GM21619 (cell line): ENCODE results near the gene UQCRC1.

Experiments used
- ATAC-seq: cut with Tn5 transposase; IDR thresholded peaks from one replicate; pipeline ENCODE4 v1.9.1; 2021; ENCODE audit not compliant: unreplicated experiment

The UQCRC1 gene

DNA sequence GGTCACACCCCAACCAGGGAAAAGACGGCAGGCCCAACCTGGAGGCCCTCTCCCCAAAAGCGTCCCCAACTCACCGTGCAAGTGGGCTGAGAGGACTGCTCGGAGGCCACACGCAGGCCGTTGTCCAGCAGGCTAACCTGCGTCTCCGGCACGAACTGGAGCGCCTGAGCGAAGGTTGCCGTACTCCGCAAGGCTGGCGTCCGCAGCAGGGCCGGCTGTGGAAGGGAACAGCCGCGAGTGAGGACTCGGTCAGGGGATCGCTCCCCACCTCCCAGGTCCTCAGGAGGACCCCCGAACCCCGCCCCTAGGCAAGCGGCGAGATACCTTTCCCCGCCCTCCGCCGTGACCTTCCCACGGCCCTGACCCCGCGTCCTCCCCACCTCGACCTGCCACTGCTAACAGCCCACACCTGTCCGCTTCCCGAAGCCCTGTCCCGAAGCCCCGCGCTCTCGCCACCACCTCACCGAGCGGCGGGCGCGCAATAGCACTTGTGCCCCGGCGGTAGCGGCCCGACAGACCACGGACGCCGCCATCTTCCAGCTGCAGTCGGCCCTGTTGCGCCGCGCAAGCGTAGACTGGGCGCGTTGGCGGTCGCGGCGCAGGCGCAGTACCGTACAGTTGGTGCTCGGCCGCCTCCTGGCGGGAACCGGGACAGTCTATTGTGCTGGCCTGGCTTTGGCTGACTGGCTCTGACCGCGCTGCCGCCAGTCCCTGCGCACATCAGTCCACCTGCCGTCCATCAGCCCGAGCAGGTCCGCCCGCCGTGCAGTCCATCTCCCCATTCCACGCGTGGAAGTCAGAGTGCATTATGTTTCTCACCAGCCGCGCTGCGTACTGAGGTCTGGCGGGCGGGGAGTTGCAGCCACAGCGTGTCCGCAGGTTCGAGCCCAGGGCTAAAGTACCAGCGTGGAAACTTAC lies at the start of gene UQCRC1:
Gene UQCRC1, minus strand, starts transcription at position 559 of the 918 bp plus-strand sequence. Its CDS starts 26 bp downstream, at position 533.
- peak; percentile 96 for ATAC-seq

DNA sequence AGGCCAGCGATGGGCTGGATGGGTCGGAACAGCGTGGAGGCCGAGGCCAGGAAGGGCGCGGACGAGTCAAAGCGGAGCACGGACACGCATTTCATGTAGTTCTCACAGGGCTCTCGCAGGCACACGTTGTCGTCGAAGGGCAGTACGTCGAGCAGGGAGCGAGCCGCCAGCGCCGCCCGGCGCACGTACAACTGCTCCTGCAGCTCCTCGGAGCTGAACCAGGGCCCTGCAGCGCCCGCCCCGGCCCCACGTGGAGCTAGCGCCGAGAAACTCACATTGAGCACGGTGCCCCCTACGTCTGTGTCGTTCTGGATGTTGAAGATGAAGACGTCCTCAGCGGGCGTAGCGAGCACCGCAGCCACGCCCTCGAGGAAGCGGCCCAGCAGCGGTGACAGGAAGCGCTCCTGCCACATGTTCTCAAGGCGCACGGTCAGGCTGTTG lies 47.4 kb upstream of the UQCRC1 start:
- no peak for ATAC-seq

DNA sequence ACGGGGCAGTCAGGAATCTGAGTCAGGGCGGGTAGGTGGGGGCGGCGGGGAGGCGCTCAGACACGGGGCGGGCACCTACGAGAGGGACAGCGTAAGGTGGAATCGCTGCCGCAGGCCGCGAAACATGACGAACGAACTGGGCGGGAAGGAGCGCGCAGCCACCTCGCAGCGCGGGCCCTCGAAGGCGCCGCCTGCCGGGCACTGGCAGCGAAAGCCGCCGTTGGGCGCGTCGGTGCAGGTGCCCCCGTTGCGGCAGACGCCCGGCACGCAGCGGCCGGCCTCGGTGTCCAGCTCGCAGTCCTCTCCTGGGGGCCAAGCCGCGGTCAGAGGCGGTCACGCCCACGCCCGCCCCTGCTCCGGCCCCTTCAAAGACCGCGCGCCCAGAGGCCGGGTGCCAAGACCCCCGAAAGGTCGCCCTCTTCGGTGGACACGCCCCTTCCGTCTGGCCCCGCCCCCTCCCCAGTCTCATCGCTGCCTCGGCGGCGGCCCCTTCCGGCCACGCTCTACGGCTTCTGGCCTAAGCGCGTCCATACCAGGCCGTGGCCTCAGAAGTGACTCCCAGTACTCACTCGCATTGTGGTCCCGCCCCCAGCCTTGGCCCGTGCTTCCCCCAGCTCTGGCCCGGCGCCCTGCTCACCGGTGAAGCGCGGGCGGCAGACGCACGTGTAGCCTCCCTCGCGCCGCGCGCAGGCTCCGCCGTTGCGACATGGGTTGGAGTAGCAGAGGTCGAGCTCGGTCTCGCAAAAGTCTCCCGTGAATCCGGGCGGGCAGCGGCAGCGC lies 46.8 kb upstream of the UQCRC1 start:
- peak; percentile 54 for ATAC-seq

GRCh38 chr3:48655606-48656005 lies 46.2 kb upstream of the UQCRC1 start:
- ATAC-seq: no peak

GRCh38 chr3:48655063-48655462 lies 45.6 kb upstream of the UQCRC1 start:
- no peak for ATAC-seq

- ATAC-seq: no peak
Measured at GRCh38 chr3:48652923-48653715, 43.7 kb upstream of the UQCRC1 start.

DNA sequence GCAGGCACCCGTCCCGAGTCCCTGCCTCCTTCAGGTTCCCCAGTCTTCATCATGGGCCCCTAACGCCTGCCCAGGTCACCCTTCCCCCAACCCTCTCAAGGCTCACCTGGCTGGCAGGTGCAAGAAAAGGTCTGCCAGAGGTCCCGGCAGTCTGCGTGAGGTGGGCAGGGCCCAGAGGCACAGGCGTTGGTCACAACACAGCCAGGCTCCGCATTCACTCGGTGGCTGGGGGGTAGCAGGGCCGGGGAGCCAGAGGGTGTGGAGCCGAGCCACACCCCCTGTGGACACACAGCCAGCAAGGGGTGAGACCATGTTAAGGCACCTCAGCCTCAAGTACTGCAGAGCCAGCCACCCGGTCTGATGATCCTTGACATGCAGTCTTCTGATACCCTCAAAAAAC lies 42.3 kb upstream of the UQCRC1 start:
- no peak for ATAC-seq

GRCh38 chr3:48650723-48651122 lies 41.3 kb upstream of the UQCRC1 start:
- ATAC-seq: no peak

- no peak for ATAC-seq
Measured at GRCh38 chr3:48648188-48648850, 38.9 kb upstream of the UQCRC1 start.

- ATAC-seq: no peak
Measured at GRCh38 chr3:48647714-48648113, 38.3 kb upstream of the UQCRC1 start.

- no peak for ATAC-seq
Measured at GRCh38 chr3:48644898-48645760, 35.7 kb upstream of the UQCRC1 start.

DNA sequence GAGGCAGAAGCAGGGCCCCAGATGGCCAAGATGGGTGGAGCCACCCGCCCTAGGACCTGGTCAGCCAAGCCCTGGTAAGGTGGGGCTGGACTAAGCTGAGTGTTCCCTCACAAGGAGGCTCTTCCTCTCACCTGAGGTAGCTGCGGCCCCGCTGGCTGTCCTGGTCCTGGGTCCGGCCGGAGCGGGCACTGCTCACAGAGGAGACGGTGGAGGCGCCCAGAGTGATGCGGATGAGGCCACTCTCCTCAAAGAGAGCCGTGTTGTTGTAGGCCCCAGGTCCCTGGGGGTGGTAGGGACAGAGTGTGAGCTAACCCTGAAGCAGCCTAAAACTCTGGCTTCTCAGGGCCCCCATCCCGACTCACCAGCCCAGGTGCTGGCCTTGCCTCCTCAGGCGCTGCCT lies 33.2 kb upstream of the UQCRC1 start:
- no peak for ATAC-seq

DNA sequence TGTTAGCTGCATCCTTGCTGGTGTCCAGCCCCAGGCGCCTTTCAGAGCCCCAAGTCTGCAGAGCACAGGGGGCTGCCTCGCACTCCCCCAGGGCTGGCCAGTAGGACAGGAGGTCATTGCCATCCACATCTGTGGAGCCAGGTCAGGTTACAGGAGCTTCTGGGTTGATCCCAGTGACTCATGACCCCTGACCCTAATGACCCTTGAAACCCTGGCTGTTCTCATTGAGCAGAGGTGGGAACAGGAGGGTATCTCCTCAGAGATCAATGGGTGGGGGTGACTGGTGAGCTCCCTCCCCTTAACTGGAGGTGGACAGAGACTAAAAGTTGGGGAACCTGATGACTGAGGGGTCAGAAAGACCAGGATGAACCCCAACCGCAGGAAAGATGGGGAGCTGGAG lies 31.9 kb upstream of the UQCRC1 start:
- no peak for ATAC-seq

- no peak for ATAC-seq
Measured at GRCh38 chr3:48639944-48640606, 30.6 kb upstream of the UQCRC1 start.

- no peak for ATAC-seq
Measured at GRCh38 chr3:48637305-48637704, 27.9 kb upstream of the UQCRC1 start.

DNA sequence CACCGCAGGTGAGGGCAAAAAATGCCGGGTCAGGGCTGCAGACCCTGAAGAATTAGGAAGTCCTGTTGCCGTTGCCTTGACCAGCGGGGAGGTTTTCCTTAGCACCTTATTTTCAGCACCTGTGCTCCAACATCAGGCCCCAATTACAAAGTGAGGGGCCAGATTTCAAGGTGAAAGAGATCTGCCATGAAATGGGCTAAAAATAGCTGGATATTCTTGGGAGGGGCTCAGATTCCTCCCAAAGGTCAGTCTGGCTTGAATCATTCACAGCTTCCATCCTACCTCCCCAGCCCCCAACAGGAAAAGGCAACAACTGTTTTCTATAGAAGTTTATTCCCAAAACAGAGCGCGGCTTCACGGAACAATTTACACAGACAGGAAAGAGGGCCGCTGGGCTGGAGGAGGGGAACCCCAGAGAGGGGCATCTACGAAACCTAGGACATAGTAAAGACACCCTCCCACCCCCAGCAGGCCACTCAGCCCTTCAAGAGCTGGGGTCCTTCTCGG lies 26.8 kb upstream of the UQCRC1 start:
- ATAC-seq: no peak

DNA sequence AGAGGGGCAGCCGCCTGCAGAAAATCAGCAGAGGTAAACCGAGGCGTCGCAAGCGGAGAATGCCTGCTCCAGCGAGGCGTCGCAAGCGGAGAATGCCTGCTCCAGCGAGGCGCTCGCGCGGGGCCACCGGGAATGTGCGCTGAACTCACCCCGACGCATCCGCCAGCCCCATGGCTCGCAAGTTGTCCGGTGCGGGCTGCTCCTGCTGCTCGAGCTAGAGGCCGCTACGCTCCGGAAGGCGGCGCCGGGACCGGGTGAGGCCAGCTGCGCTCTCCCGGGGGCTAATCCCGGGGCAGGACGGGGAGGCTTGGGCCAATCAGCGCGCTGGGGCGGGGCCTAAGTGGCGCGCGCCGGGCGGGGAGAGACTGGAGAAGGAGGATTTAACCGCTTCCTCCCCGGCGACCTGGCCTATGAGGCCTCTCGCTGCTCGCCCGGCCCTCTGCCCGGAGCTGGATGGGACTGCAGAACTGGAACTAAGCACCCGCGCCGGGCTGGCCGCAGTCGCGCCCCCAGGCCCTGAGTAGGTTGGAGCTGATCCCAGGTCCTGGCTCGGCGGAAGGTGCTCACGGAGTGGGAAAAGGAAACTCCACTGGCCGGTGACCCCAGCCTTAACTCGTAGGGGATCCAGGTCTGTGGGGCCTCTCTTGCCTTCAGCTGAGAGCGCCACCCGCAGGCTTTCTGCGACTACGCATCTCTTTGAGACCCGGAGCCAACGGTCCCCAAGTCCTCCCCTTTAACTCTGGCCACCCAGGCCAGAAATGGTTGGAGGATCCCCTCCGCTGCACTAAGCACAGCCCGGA lies 26.0 kb upstream of the UQCRC1 start, which contains the start of gene SLC26A6:
Gene SLC26A6, minus strand, starts transcription at position 240 of the 800 bp plus-strand sequence. Its CDS starts 68 bp downstream, at position 172.
- peak; percentile 84 for ATAC-seq

DNA sequence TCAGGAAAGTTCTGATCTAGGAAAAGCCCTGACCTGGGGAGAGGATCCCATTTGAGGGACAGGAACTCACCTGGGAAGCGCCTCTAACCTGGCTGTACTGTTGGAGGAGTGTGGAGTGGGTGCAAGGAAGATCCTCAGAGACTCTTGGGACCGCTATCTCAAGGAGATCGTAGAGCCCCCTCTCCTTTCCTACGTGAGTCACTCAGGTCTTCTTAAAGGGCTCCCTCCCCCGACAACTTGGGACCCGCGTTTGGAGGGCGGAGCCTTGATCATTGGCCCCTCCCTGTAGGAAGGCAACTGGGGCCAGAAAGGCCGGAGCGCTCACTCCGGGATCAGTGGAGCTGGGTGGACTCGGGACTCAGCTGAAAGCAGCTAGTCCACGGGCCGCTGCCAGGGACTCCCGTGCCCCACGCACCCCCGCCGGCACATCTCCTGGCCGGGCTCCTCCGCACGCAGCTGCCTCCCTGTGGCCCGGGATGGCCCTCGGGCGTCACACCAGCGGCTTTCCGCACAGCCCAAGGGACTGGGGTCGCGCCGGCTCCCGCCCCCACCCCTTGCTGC lies 25.3 kb upstream of the UQCRC1 start:
- ATAC-seq: peak; percentile 17
